K562 (cell line): Measurements from ENCODE around the gene SGPP2. TPM values are rescaled to one million over a fixed set of nuclear protein-coding genes. Genes with fewer than 3 reads are reported as not detected.

Experiments used
- ATAC-seq: fragments of 200-7000 bp; cut with Tn5 transposase; 3 replicates; pipeline ENCODE4 v1.9.1; 2020; ENCODE audit warnings: moderate library complexity
- BruUV-seq: library from RNA; stranded (reverse); fragments of 400-500 nt; replicated peaks from 2 replicates; lab custom pipeline; 2021; lab: Mats Ljungman, UMichigan
- CTCF ChIA-PET: fragments of 300-600 bp; formaldehyde crosslinking; extraction: SDS; loops from one replicate; lab custom pipeline; 2021; ENCODE audit warnings: low intra/inter-chr PET ratio; lab: Yijun Ruan, JAX
- POLR2A ChIA-PET: fragments of 300-600, 350-650 bp; sonication (Branson Sonifier 250); formaldehyde crosslinking; extraction: SDS; loops from one replicate; lab custom pipeline; 2021; ENCODE audit warnings: antibody characterized with exemption, inconsistent platforms; lab: Yijun Ruan, JAX
- DNase-seq, 4 experiments: peaks; one replicate each; pipeline versions ENCODE4 v3.0.0 to v3.0.0-alpha.2; 2011 to 2018; ENCODE audit warnings: low spot score in 3 of 4, mixed read lengths in 3 of 4; ENCODE audit errors: extremely low read depth in 1 of 4
- FAIRE-seq: peaks from 2 replicates; lab custom pipeline; 2011; peaks lifted over from hg19 to GRCh38; lab: Jason Lieb, UNC
- H2AFZ ChIP-seq: 2 replicates; pipeline ENCODE4 v1.6.0; 2011; ENCODE audit warnings: low read depth, low read length, control low read depth, inconsistent platforms
- H3K27ac ChIP-seq: fragments of 200-600 bp; 3 replicates; pipeline ENCODE4 v1.8.0; 2011; ENCODE audit warnings: low read depth, mild to moderate bottlenecking, control low read depth, inconsistent platforms, low read length, moderate library complexity, mixed read lengths; ENCODE audit errors: extremely low read depth
- H3K27me3 ChIP-seq, 2 experiments: fragments of 300-600 bp in 1 of 2; 2 replicates in 1 of 2; 3 replicates in 1 of 2; pipeline versions ENCODE4 v1.6.0 to v1.8.0; 2011; ENCODE audit warnings: inconsistent platforms in 2 of 2, low read length in 2 of 2, mild to moderate bottlenecking in 1 of 2, mixed read lengths in 1 of 2, moderate library complexity in 1 of 2; ENCODE audit not compliant: control insufficient read depth in 2 of 2, insufficient read depth in 2 of 2
- H3K36me3 ChIP-seq: fragments of 300-600 bp; 3 replicates; pipeline ENCODE4 v1.8.0; 2011; ENCODE audit warnings: mild to moderate bottlenecking, low read length, inconsistent platforms; ENCODE audit not compliant: control insufficient read depth, insufficient read depth
- H3K4me1 ChIP-seq, 2 experiments: fragments of 200-600 bp in 1 of 2; replicated peaks in 1 of 2; 2 replicates in 1 of 2; 3 replicates in 1 of 2; pipeline versions ENCODE4 v1.5.1 to v1.8.0; 2011; ENCODE audit warnings: inconsistent platforms in 2 of 2, low read length in 2 of 2, mild to moderate bottlenecking in 1 of 2, mixed read lengths in 1 of 2, moderate library complexity in 1 of 2; ENCODE audit not compliant: control insufficient read depth in 2 of 2, insufficient read depth in 2 of 2
- H3K4me2 ChIP-seq: 2 replicates; pipeline ENCODE4 v1.6.1; 2011; ENCODE audit warnings: low read length, control low read depth, inconsistent platforms, mixed read lengths; ENCODE audit not compliant: insufficient read depth
- H3K4me3 ChIP-seq: fragments of 200-600 bp; sonication (generic), shearing (Covaris generic); 2 replicates; pipeline ENCODE4 v1.5.1; 2016; ENCODE audit warnings: control low read depth, inconsistent platforms
- H3K79me2 ChIP-seq: fragments of 200-600 bp; 3 replicates; pipeline ENCODE4 v1.8.0; 2011; ENCODE audit warnings: low read length, inconsistent platforms; ENCODE audit not compliant: control insufficient read depth, insufficient read depth
- H3K9ac ChIP-seq, 2 experiments: 2 replicates each; pipeline versions ENCODE4 v1.6.0 to v1.6.1; 2011; ENCODE audit warnings: low read depth in 2 of 2, low read length in 2 of 2, control low read depth in 1 of 2, inconsistent platforms in 1 of 2, mild to moderate bottlenecking in 1 of 2, mixed read lengths in 1 of 2; ENCODE audit not compliant: insufficient read depth in 1 of 2
- H3K9me1 ChIP-seq: one replicate; pipeline ENCODE4 v1.6.0; 2011; ENCODE audit warnings: inconsistent platforms, mild to moderate bottlenecking, low read length, moderate library complexity; ENCODE audit not compliant: control insufficient read depth, insufficient read depth
- H3K9me3 ChIP-seq: replicated peaks from 2 replicates; pipeline ENCODE4 v1.5.1; 2011; ENCODE audit warnings: low read depth, low read length, inconsistent platforms; ENCODE audit not compliant: control insufficient read depth, insufficient read depth
- H4K20me1 ChIP-seq: replicated peaks from 2 replicates; pipeline ENCODE4 v1.6.1; 2011; ENCODE audit warnings: low read length, inconsistent platforms, mixed read lengths; ENCODE audit not compliant: control insufficient read depth, insufficient read depth
- ASH1L ChIP-seq: fragments of 450-650 bp; IDR thresholded peaks from 2 replicates; pipeline ENCODE4 v1.6.1; 2018; ENCODE audit warnings: borderline replicate concordance, mild to moderate bottlenecking, low read depth; ENCODE audit not compliant: partially characterized antibody
- ERF ChIP-seq: fragments of 450-650 bp; formaldehyde crosslinking; IDR thresholded peaks from 2 replicates; pipeline ENCODE4 v1.4.0; 2020; ENCODE audit warnings: mild to moderate bottlenecking, mixed read lengths
- KLF13 ChIP-seq: fragments of 450-650 bp; IDR thresholded peaks from 2 replicates; pipeline ENCODE4 v1.6.1; 2016; ENCODE audit warnings: missing genetic modification characterization, low read depth, mild to moderate bottlenecking, missing compliant biosample characterization, moderate library complexity, borderline replicate concordance
- KLF6 ChIP-seq: fragments of 250-450 bp; sonication (Bioruptor Pico); IDR thresholded peaks from 2 replicates; pipeline ENCODE4 v1.4.0; 2020; ENCODE audit warnings: mild to moderate bottlenecking, moderate library complexity, borderline replicate concordance
- MTF1 ChIP-seq: fragments of 250-450 bp; sonication (Bioruptor Pico); IDR thresholded peaks from 2 replicates; pipeline ENCODE4 v1.9.0; 2021; ENCODE audit warnings: moderate library complexity, mild to moderate bottlenecking, inconsistent platforms, borderline replicate concordance
- NCOA4 ChIP-seq: fragments of 450-650 bp; IDR thresholded peaks from 2 replicates; pipeline ENCODE4 v1.6.1; 2018; ENCODE audit warnings: mild to moderate bottlenecking; ENCODE audit not compliant: partially characterized antibody
- POLR2B ChIP-seq: fragments of 450-650 bp; IDR thresholded peaks from 2 replicates; pipeline ENCODE4 v1.6.1; 2018; ENCODE audit warnings: low read depth; ENCODE audit not compliant: partially characterized antibody
- POLR3G ChIP-seq: IDR thresholded peaks from 2 replicates; pipeline ENCODE4 v1.6.1; 2011; ENCODE audit not compliant: insufficient read length, insufficient replicate concordance; ENCODE audit errors: extremely low read depth
- SAFB2 ChIP-seq: fragments of 200-400 bp; formaldehyde crosslinking; IDR thresholded peaks from 2 replicates; pipeline ENCODE4 v1.6.1; 2018; ENCODE audit warnings: borderline replicate concordance, low read length, low read depth, moderate library complexity; ENCODE audit not compliant: severe bottlenecking
- TCF3 ChIP-seq: sonication (generic); formaldehyde crosslinking; IDR thresholded peaks from 2 replicates; pipeline ENCODE4 v1.4.0; 2020; ENCODE audit warnings: mild to moderate bottlenecking, missing genetic modification reagents
- TEAD4 ChIP-seq, 2 experiments: sonication (generic) in 1 of 2; formaldehyde crosslinking in 1 of 2; IDR thresholded peaks; 2 replicates each; pipeline versions ENCODE4 v1.6.1 to v1.8.0; 2012 to 2022; ENCODE audit warnings: borderline replicate concordance in 1 of 2, inconsistent platforms in 1 of 2, low read length in 1 of 2, mild to moderate bottlenecking in 1 of 2, missing genetic modification reagents in 1 of 2
- ZKSCAN8 ChIP-seq: fragments of 200-800 bp; sonication (Bioruptor generic); IDR thresholded peaks from 2 replicates; pipeline ENCODE4 v1.6.1; 2016; ENCODE audit warnings: missing genetic modification characterization, missing compliant biosample characterization
- ZNF311 ChIP-seq: fragments of 250-450 bp; sonication (Bioruptor Pico); IDR thresholded peaks from 2 replicates; pipeline ENCODE4 v1.4.0; 2020; ENCODE audit warnings: mild to moderate bottlenecking, moderate library complexity
- ZNF512 ChIP-seq: IDR thresholded peaks from 2 replicates; pipeline ENCODE4 v1.6.1; 2016; ENCODE audit warnings: missing genetic modification characterization, missing compliant biosample characterization
- ZNF609 ChIP-seq: sonication (generic); formaldehyde crosslinking; IDR thresholded peaks from 2 replicates; pipeline ENCODE4 v1.8.1; 2023; ENCODE audit warnings: missing genetic modification reagents, mild to moderate bottlenecking, borderline replicate concordance
- WGBS: fragments of 100-300 bp; shearing (Covaris generic); methylation state at CpG from one replicate; pipeline ENCODE4 v1.1.6; 2016; ENCODE audit warnings: low coverage, mixed read lengths; ENCODE audit not compliant: insufficient coverage; ENCODE audit errors: missing lambda C conversion rate; 5-methylcytosine and 5-hydroxymethylcytosine counted together
- in situ Hi-C: fragments of 300-500 bp; cut with MboI; formaldehyde crosslinking; loops from 4 replicates; pipeline ENCODE4 v1.15.0; 2018; ENCODE audit warnings: inconsistent platforms, mixed read lengths
- intact Hi-C: fragments of 100-400 bp; cut with micrococcal nuclease; formaldehyde crosslinking; loops from 2 replicates; pipeline ENCODE4 v1.14.2; 2022
- polyA plus RNA-seq, 8 experiments: library from polyadenylated mRNA; depleted of rRNA in 4 of 8; stranded (reverse) in 5 of 8; unstranded in 3 of 8; fragments of >200 nt; fragmentation: Nextera tagmentation in 2 of 8; fragmentation: Illumina TruSeq in 1 of 8; extraction: Ambion mirVana in 2 of 8; extraction: Trizol in 1 of 8; gene quantifications; 2 replicates each; pipeline versions ENCODE4 v1.2.1 to v1.2.3, GENCODE V29; 2011 to 2014; ENCODE audit warnings: inconsistent platforms in 1 of 8, missing spikeins in 1 of 8
- total RNA-seq, 7 experiments: library from RNA; depleted of rRNA in 6 of 7; stranded (reverse); fragments of >200 nt in 6 of 7; fragmentation: Illumina TruSeq in 2 of 7; extraction: Trizol in 2 of 7; gene quantifications; 2 replicates each; pipeline versions ENCODE4 v1.2.1 to v1.2.3, GENCODE V29; 2011 to 2021; ENCODE audit warnings: low replicate concordance in 1 of 7

Gene SGPP2
- total and polyA plus RNA-seq, 9 of the 15 experiments (the other 6 are each of a cell fraction or from before 2014, with no cell fraction given), result 0.01 to 0.04 TPM; not detected in 7

- 0% methylated on average over 7 of the region's 7 CpGs for WGBS
- in situ Hi-C loops, result loop anchor here (25.0 kb wide), 1 partner anchor 242 kb away; a partner anchor contains a TSS
- no peak for ATAC-seq
- no peak for TF ChIP-seq POLR2B
- TF ChIP-seq NCOA4, result no peak
- no peak for TF ChIP-seq ERF
- no peak for TF ChIP-seq SAFB2
- TF ChIP-seq ASH1L, result no peak
- TF ChIP-seq MTF1 (CRISPR knock-in tag), result no peak
- TF ChIP-seq KLF6, result no peak
- TF ChIP-seq ZNF311, result no peak
- TF ChIP-seq ZKSCAN8 (CRISPR knock-in tag), result no peak
- TF ChIP-seq TCF3 (CRISPR knock-in tag), result no peak
- no peak for TF ChIP-seq TEAD4 (IDR thresholded peaks at IDR 0.05; ENCODE audit: low read length)
- no peak for TF ChIP-seq TEAD4 (CRISPR knock-in tag; IDR thresholded peaks at IDR 0.05; ENCODE audit: borderline replicate concordance)
- no peak for TF ChIP-seq ZNF512 (tag)
- no peak for TF ChIP-seq ZNF609 (CRISPR knock-in tag)
- TF ChIP-seq KLF13, result no peak
- no peak for TF ChIP-seq POLR3G
These were observed 130.2 kb downstream of the SGPP2 start for GRCh38 chr2:222554517-222554916.

More at GRCh38 chr2:222554517-222554916, 130.2 kb downstream of the SGPP2 start:
- H3K79me2 ChIP-seq, result no peaks in the 10 kb centered on the region
- CTCF ChIA-PET, result no interaction called here
- H3K4me3 ChIP-seq, result no peak overlapping the region
- no peak overlapping the region for H3K4me2 ChIP-seq
- H3K9ac ChIP-seq, result no peak overlapping the region
- BruUV-seq, result no TSS peak
- no peak overlapping the region for H3K27ac ChIP-seq
- H3K27me3 ChIP-seq, result no peaks in the 10 kb centered on the region
- H3K4me1 ChIP-seq, result no peaks in the 10 kb centered on the region
- no peak for DNase-seq
- intact Hi-C loops, result no loop called here
- POLR2A ChIA-PET, result no interaction called here
- H4K20me1 ChIP-seq, result no peaks in the 10 kb centered on the region
- no peak overlapping the region for H2AFZ ChIP-seq
- FAIRE-seq, result no peak
- H3K9me3 ChIP-seq, result no peaks in the 10 kb centered on the region
- no peaks in the 10 kb centered on the region for H3K36me3 ChIP-seq
- no peaks in the 10 kb centered on the region for H3K9me1 ChIP-seq
